ENCODE measurements around the gene NRXN2.
A peak's percentile ranks its signal among the peaks of the same experiment; 100 is the strongest.

NRXN2 gene

DNA sequence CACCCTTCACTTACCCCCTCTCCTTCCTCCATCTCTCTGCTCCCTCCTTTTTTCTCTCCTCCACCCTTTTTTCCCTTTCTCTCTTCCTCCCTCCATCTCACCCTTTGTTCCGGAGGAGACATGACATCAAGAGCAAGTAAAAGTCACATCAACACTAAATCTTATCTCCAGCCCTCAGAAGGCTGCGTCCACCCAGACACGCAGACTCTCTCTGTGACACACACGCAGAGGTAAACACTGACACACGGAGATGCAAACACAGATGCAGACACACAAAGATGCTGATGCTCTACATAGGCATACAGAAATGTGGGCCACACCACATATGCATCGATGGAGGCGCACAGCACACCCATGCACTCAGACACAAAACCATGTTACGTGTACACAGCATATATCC is 27.0 kb downstream of the NRXN2 start:
- no peak for DNase-seq

- no peak for DNase-seq
These were observed 27.4 kb downstream of the NRXN2 start for GRCh38 chr11:64695548-64695947.

DNA sequence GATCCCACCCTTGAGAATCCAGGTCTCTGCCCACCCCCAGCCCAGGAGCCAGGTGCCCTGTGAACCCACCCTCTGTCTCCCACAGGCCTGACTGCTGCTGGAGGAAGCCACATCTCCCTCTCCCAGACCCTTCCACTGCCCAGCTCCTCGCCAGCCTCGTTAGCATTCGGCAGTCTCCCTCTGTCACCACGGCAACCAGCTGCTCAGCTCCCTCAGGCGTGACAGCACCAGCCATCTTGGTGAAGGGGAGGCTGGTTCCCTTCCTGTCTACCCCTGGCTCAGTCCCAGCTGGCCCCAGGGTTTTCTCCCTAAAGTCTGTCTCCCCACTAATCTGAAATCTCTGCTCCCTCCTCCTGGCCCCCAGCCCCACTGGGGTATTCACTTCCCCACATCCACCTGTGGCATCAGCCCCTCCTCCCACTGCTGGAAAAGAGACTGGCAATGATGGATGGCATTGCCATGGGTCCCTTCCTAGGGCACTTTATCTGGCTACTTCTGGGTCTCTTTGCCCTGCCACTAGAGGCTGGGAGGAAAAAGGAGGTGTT is 28.1 kb downstream of the NRXN2 start:
- DNase-seq = peak; percentile 92

DNA sequence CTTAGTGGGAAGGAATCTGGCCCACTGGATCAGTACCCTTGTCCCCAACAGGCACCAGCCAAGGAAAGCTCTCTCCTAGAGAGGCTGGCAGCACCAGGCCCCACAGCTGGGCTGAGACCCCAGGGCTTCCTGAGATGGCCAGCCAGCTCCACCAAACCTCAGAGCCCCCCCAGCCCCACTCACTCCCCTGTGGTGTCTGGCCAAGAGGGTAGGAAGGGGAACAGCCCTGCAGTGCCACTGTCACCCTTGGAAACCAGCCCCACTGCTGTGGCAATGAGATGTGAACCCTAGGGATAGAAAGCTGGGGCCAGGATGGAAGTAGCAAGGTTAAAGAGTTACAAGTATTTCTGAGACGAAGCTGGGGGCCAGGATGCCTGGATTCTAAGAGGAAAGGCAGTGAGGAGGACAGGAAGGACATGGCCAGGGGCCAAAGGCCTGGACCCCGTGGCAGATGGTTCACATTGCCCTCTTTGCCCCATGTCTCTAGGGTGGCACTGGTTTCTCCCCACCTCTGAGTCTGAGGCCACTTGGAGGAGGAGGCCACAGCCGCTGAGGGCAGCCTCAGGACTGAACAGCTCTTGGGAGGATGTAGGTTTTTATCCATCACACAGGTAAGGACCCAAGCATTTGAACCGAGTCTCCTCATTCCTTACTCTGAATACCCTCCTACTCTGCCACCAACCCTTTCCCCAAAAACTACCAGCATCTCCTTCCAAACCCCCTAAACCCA is 28.8 kb downstream of the NRXN2 start:
- DNase-seq = no peak

DNA sequence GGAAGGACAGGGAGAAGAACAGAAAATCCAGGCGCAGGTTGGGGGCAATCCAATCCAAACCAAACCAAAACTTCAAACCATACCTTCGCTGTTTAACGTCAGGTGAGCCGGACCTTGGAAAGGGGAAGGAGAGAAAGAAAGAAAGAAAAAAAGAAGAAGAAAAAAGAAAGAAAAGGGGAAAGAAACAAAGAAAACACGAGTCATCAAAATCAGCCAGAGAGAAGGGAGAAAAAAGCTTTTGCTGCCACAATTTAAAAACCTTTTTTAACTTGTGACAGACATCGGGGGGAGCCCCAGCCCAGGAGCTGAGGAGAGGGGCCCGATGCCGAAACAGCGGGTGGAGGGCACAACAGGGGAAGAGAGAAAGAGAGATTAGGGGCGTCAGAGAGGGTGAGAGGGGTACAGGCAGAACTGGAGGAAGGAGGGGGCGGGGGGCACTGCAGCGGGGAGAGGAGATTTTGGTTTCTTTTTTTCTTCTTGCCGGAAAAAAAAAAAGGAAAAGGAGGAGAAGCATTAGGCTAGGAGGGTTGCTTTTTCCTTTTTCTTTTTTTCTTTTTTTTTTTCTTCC is 30.1 kb downstream of the NRXN2 start:
- DNase-seq = no peak

GRCh38 chr11:64691543-64691942 is 31.5 kb downstream of the NRXN2 start:
- DNase-seq = no peak

- DNase-seq = no peak
These were observed 32.8 kb downstream of the NRXN2 start for GRCh38 chr11:64690235-64690634.

DNA sequence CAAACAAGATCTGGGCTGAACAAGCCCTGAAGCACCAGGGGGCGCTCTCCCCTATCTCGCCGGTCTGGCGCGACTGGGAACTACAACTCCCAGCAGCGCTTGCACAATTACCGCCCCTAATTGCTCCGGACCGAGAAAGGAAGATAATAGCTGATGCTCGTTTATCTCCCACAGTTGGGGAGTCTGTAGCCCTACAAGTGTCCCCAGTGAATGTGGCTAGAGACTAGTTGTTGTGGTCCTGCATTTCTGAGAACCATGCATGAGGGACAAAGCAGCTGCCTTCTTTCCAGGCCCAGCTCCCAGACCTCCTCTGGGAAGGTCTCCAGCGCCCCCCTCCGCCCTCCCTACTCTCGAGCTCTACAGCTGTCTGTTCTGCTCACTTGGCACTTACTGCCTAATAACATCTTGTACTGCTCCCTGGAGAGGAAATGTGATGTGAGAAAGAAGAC is 34.4 kb downstream of the NRXN2 start:
- DNase-seq = peak; percentile 99

- peak; percentile 69 for DNase-seq
These were observed 35.1 kb downstream of the NRXN2 start for GRCh38 chr11:64687643-64688533.

DNA sequence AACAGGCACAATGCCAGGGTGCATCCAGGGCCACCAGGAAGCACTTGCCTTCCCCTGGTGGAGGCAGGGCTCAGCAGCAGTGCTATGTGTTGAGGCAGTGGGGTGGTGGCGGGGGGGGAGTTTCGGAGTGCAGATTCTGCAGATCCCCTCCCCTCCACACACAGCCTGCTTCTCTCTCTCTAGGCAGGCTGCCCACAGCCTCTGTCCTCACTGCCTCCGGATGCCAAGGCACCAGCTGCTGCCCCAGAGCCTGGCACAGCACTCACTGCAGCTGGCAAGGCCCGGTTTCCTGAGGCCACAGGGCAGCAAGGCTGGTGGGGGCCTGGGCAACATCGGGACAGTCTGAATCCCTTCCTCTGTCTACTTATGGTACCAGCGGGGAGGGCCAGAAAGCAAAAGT is 35.8 kb downstream of the NRXN2 start:
- no peak for DNase-seq

- no peak for DNase-seq
These were observed 36.4 kb downstream of the NRXN2 start for GRCh38 chr11:64686466-64687170.

DNA sequence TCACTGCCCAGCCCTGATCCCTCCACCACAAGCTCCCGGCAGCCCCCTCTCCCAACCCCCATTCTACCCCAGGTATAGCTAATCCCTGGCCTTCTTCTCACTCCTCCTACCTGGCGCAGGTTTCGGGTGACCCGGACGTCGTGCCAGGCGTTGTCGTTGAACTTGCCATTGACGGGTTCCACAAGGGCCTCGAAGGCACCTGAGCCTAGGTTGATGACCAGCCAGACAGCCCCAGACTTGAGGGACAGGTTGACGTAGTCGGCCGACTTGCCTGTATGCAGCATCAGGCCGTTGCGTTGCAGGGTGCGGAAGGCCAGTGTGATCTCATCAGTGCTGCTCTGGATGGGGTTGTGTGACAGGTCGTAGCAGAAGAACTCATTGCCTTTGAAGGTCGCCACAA is 37.5 kb downstream of the NRXN2 start:
- no peak for DNase-seq

DNA sequence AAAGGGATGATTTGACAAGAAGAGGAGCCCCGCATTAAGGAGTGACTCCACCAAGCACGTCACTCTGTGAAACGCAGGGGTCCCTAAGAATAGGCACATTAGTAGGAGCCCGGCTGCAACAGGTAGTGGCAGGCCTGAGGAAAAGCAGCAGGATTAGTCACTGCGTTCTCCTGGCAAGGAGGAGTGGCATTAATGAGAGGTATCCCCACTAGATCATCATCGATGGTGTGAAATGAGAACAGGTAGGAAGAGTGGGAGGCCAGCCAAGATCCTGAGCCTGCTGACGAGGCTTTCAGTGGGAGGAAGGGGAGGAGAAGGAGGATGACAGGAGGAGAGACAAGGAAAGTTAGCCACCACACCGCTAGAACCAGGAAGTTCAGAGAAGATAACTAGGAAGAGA is 38.6 kb downstream of the NRXN2 start:
- no peak for DNase-seq

DNA sequence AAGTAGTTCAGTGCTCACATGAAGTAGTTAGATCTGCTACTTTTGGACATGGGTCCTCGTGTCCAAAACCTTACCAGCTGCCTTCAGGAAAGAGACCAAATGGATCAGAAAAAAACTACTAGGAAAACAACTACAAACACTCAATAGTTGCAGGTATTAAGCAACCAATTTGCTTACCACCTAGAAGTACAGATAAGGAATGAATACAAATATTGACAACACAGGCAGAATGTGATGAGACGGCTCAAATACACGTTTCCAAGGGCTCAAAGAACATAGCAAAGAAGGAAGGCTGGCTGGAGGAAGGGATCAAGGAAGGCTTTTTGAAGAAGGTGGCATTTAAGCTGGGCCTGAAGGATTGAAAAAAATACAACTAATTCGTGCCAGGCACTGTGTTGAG is 41.8 kb downstream of the NRXN2 start:
- DNase-seq = no peak

- DNase-seq = no peak
These were observed 43.2 kb downstream of the NRXN2 start for GRCh38 chr11:64679846-64680245.

- peak; percentile 18 for DNase-seq
These were observed 45.5 kb downstream of the NRXN2 start for GRCh38 chr11:64677441-64678023.

DNA sequence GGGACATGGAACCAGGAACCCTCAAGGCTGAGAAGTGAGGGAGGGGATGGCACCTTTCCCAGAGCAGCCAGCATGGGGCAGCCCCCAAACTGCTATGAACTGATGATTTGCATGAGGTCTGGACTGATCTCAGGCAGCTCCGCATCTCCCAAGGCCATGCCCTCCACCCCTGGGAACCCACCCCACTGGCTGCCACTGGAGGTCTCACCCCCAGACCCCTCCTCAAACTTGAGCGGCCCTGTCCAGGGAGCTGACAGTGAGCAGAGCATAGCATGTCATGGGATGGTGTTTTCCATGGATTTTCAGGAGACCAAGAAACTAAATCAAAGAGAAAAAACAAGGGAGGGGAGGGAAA is 46.8 kb downstream of the NRXN2 start:
- DNase-seq = peak; percentile 44

DNA sequence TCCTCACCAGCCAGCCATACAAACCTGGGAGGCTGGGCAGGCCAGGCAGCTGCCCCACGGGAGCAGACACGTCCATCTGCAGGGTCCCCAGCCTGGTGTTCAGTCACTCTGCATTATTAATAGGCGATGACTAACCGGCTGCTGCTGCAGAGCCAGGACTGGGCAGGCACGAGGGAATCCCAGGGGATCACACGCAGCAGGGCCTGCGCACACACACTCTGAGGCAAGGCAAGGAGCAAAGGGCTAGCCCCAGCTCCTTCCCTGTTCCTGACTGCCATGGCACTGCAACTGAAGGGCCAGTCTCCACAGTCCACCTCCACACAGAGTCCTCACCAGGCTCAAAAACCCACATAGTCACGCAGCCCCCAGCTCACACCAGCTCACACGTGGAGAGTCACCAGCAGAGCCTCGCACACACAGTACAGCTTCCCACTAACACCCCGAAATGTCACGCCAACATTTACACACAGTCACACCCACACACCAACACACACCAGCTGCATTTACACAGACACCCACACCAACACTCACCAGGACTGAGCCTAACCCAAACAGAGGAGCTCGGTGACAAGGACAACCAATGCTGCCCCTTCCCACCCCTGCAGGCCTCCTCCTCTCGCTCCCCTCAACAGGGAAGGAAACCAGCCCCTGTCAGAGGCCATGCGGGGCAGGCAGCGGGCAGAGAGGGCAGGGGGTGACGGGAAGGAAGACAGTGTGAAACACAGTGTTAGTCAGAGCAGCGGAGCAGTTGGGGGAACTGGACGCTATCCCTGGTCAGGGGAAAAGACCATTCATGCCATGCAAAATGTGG is 47.3 kb downstream of the NRXN2 start:
- DNase-seq = peak; percentile 86

GRCh38 chr11:64674774-64675173 is 48.2 kb downstream of the NRXN2 start:
- DNase-seq = no peak

- no peak for DNase-seq
These were observed 49.7 kb downstream of the NRXN2 start for GRCh38 chr11:64673279-64673678.

DNA sequence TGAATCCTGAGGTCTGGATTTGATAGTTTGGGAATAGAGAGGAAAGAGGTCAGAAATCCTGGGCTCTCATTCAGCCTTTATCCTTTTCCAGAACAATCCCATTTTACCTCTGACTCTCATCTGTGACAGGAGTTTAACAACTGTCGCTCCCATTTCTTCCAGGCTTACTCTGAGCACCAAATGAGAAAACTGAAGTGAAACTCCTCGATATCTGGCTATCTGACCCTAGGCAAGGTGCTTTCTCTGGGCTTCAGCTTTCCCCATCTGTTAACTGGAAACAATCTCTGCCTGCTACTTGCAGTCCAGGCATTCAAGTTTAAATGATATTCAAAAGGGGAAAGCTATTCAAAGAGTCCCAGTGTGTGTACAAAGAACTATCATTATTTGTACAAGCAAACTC is 50.1 kb downstream of the NRXN2 start:
- DNase-seq = no peak

DNA sequence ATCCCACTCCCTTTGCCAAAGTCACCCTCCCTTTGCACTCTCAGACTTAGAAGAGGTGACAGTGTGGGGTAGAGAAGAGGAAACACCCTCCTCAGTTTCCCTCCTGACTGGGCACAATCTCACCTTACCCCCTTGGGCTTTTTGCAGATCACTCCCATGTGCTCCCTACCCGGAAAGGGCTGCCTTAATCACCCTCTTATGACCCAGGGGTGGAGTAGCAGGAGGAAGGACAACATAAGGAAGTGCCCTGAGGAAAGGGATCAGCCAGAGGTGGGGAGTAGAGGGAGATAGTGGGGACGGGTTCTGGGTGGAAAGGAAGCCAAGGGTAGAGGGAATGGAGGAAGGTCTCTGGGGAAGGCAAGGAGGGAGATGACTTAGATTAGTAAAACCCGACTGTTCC is 52.0 kb downstream of the NRXN2 start:
- DNase-seq = no peak
